ENCODE data around the gene TNNC1. TPM values are rescaled to one million over a fixed set of nuclear protein-coding genes. Genes with fewer than 3 reads are reported as not detected.

Gene TNNC1
- total and polyA plus RNA-seq, 9 of the 15 experiments (the other 6 are each of a cell fraction or from before 2014, with no cell fraction given), result 0.08 to 0.85 (median 0.42) TPM; not detected in 4

DNA sequence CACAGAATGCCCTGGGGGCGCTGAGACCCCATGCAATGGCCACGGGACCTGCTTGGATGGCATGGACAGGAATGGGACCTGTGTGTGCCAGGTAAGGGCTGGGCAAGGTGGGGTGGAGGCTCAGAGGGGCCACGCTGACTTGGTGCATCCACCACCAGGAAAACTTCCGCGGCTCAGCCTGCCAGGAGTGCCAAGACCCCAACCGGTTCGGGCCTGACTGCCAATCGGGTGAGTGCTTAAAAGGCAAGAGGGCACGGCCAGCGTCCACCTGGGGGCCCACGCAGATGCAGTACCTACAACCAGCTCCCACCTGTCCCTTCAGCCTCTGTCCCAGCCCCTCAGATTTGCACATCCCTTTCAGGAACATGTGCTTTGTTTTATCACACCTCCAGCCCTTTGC lies 48.2 kb upstream of the TNNC1 start:
- no peak for ATAC-seq
- H2AFZ ChIP-seq (ENCODE audit: low read depth, low read length), result no peak overlapping the region
- no peak overlapping the region for H3K4me2 ChIP-seq (ENCODE audit: insufficient read depth, low read length)
- H3K4me3 ChIP-seq, result no peak overlapping the region
- H3K79me2 ChIP-seq (ENCODE audit: control insufficient read depth, insufficient read depth, low read length), result no peaks in the 10 kb centered on the region
- no peaks in the 10 kb centered on the region for H3K9me3 ChIP-seq (replicated peaks; ENCODE audit: control insufficient read depth, insufficient read depth, low read depth, low read length)
- H3K4me1 ChIP-seq (replicated peaks in 1 of 2; ENCODE audit: control insufficient read depth in 2 of 2, insufficient read depth in 2 of 2, low read length in 2 of 2), result peaks cover 5 to 54% of the 10 kb centered on the region in 2 experiments; a peak in 3 of 5 replicates
- no peaks in the 10 kb centered on the region for H3K27me3 ChIP-seq (ENCODE audit: control insufficient read depth in 2 of 2, insufficient read depth in 2 of 2, low read length in 2 of 2)
- in situ Hi-C loops (cut with MboI) (no loop called here), intact Hi-C loops (cut with micrococcal nuclease) (no loop called here)
- POLR2A ChIA-PET, result interaction anchor here (0.8 kb wide), 2 partner anchors 13 to 30 kb away, joined by 3 read pairs; no protein-coding TSS in a partner anchor
- DNase-seq (ENCODE audit: extremely low read depth in 1 of 4, low spot score in 3 of 4), result no peak
- no peak for FAIRE-seq
- 21% methylated on average over 9 of the region's 11 CpGs for WGBS (ENCODE audit: insufficient coverage, low coverage, missing lambda C conversion rate)
- H3K36me3 ChIP-seq (ENCODE audit: control insufficient read depth, insufficient read depth, low read length), result no peaks in the 10 kb centered on the region
- BruUV-seq (replicated peaks), result no TSS peak
- H3K9ac ChIP-seq (ENCODE audit: insufficient read depth in 1 of 2, low read depth in 2 of 2, low read length in 2 of 2), result no peak overlapping the region
- H3K9me1 ChIP-seq (ENCODE audit: control insufficient read depth, insufficient read depth, low read length), result no peaks in the 10 kb centered on the region
- CTCF ChIA-PET (ENCODE audit: low intra/inter-chr PET ratio), result no interaction called here
- H3K27ac ChIP-seq (ENCODE audit: extremely low read depth, low read depth, low read length), result no peak overlapping the region
- H4K20me1 ChIP-seq (replicated peaks; ENCODE audit: control insufficient read depth, insufficient read depth, low read length), result no peaks in the 10 kb centered on the region
- TF ChIP-seq KAT7 (CRISPR knock-in tag; IDR thresholded peaks at IDR 0.05; ENCODE audit: borderline replicate concordance), result no peak
- TF ChIP-seq ZNF239 (CRISPR knock-in tag; IDR thresholded peaks at IDR 0.05), result no peak
- TF ChIP-seq, protein P1, sequence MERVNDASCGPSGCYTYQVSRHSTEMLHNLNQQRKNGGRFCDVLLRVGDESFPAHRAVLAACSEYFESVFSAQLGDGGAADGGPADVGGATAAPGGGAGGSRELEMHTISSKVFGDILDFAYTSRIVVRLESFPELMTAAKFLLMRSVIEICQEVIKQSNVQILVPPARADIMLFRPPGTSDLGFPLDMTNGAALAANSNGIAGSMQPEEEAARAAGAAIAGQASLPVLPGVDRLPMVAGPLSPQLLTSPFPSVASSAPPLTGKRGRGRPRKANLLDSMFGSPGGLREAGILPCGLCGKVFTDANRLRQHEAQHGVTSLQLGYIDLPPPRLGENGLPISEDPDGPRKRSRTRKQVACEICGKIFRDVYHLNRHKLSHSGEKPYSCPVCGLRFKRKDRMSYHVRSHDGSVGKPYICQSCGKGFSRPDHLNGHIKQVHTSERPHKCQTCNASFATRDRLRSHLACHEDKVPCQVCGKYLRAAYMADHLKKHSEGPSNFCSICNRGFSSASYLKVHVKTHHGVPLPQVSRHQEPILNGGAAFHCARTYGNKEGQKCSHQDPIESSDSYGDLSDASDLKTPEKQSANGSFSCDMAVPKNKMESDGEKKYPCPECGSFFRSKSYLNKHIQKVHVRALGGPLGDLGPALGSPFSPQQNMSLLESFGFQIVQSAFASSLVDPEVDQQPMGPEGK (CRISPR knock-in tag; IDR thresholded peaks at IDR 0.05; ENCODE audit: borderline replicate concordance), result no peak
- no peak for TF ChIP-seq MTA2 (IDR thresholded peaks at IDR 0.05; ENCODE audit: low read depth)
- no peak for TF ChIP-seq ZC3H4 (CRISPR knock-in tag; IDR thresholded peaks at IDR 0.05; ENCODE audit: borderline replicate concordance)
- TF ChIP-seq MECOM (CRISPR knock-in tag; IDR thresholded peaks at IDR 0.05), result no peak
- TF ChIP-seq ZNF830 (CRISPR knock-in tag; IDR thresholded peaks at IDR 0.05), result no peak
- TF ChIP-seq, protein P2, sequence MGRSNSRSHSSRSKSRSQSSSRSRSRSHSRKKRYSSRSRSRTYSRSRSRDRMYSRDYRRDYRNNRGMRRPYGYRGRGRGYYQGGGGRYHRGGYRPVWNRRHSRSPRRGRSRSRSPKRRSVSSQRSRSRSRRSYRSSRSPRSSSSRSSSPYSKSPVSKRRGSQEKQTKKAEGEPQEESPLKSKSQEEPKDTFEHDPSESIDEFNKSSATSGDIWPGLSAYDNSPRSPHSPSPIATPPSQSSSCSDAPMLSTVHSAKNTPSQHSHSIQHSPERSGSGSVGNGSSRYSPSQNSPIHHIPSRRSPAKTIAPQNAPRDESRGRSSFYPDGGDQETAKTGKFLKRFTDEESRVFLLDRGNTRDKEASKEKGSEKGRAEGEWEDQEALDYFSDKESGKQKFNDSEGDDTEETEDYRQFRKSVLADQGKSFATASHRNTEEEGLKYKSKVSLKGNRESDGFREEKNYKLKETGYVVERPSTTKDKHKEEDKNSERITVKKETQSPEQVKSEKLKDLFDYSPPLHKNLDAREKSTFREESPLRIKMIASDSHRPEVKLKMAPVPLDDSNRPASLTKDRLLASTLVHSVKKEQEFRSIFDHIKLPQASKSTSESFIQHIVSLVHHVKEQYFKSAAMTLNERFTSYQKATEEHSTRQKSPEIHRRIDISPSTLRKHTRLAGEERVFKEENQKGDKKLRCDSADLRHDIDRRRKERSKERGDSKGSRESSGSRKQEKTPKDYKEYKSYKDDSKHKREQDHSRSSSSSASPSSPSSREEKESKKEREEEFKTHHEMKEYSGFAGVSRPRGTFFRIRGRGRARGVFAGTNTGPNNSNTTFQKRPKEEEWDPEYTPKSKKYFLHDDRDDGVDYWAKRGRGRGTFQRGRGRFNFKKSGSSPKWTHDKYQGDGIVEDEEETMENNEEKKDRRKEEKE (IDR thresholded peaks at IDR 0.05; ENCODE audit: borderline replicate concordance in 1 of 2, control insufficient read depth in 1 of 2, low read depth in 2 of 2, low read length in 1 of 2), result no peak
- TF ChIP-seq RFX7 (CRISPR knock-in tag; IDR thresholded peaks at IDR 0.05), result no peak
- TF ChIP-seq, protein P3, sequence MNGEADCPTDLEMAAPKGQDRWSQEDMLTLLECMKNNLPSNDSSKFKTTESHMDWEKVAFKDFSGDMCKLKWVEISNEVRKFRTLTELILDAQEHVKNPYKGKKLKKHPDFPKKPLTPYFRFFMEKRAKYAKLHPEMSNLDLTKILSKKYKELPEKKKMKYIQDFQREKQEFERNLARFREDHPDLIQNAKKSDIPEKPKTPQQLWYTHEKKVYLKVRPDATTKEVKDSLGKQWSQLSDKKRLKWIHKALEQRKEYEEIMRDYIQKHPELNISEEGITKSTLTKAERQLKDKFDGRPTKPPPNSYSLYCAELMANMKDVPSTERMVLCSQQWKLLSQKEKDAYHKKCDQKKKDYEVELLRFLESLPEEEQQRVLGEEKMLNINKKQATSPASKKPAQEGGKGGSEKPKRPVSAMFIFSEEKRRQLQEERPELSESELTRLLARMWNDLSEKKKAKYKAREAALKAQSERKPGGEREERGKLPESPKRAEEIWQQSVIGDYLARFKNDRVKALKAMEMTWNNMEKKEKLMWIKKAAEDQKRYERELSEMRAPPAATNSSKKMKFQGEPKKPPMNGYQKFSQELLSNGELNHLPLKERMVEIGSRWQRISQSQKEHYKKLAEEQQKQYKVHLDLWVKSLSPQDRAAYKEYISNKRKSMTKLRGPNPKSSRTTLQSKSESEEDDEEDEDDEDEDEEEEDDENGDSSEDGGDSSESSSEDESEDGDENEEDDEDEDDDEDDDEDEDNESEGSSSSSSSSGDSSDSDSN (IDR thresholded peaks at IDR 0.05; ENCODE audit: borderline replicate concordance in 1 of 2, low read depth in 2 of 2, low read length in 2 of 2), result no peak
- TF ChIP-seq CREM (IDR thresholded peaks at IDR 0.05; ENCODE audit: low read depth), result no peak
- no peak for TF ChIP-seq POU5F1 (IDR thresholded peaks at IDR 0.05; ENCODE audit: borderline replicate concordance, low read depth, low read length, partially characterized antibody)
- TF ChIP-seq CHD4 (IDR thresholded peaks at IDR 0.05; ENCODE audit: insufficient read depth, insufficient replicate concordance, low read depth, low read length, poor library complexity, severe bottlenecking), result no peak
- TF ChIP-seq COPS2 (conservative IDR thresholded peaks at IDR 0.05), result no peak
- no peak for TF ChIP-seq PHF8 (IDR thresholded peaks at IDR 0.05; ENCODE audit: borderline replicate concordance, low read length)

Measured in K562 (cell line).